LNCAP (cell line): ENCODE results near the gene SLC5A6.

Source experiments
- TF ChIP-seq, protein P1 (sequence below): fragments of 450-650 bp; IDR thresholded peaks from 2 replicates; pipeline ENCODE4 v1.5.1; 2017; ENCODE audit warnings: mild to moderate bottlenecking

The SLC5A6 gene

GRCh38 chr2:27175330-27175729 is 36.7 kb downstream of the SLC5A6 start:
- TF ChIP-seq, protein P1, sequence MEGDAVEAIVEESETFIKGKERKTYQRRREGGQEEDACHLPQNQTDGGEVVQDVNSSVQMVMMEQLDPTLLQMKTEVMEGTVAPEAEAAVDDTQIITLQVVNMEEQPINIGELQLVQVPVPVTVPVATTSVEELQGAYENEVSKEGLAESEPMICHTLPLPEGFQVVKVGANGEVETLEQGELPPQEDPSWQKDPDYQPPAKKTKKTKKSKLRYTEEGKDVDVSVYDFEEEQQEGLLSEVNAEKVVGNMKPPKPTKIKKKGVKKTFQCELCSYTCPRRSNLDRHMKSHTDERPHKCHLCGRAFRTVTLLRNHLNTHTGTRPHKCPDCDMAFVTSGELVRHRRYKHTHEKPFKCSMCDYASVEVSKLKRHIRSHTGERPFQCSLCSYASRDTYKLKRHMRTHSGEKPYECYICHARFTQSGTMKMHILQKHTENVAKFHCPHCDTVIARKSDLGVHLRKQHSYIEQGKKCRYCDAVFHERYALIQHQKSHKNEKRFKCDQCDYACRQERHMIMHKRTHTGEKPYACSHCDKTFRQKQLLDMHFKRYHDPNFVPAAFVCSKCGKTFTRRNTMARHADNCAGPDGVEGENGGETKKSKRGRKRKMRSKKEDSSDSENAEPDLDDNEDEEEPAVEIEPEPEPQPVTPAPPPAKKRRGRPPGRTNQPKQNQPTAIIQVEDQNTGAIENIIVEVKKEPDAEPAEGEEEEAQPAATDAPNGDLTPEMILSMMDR = no peak

- TF ChIP-seq, protein P1 = no peak
Observed at GRCh38 chr2:27174638-27175037, 37.4 kb downstream of the SLC5A6 start.

- TF ChIP-seq, protein P1 = no peak
Observed at GRCh38 chr2:27171351-27171848, 40.7 kb downstream of the SLC5A6 start.

DNA sequence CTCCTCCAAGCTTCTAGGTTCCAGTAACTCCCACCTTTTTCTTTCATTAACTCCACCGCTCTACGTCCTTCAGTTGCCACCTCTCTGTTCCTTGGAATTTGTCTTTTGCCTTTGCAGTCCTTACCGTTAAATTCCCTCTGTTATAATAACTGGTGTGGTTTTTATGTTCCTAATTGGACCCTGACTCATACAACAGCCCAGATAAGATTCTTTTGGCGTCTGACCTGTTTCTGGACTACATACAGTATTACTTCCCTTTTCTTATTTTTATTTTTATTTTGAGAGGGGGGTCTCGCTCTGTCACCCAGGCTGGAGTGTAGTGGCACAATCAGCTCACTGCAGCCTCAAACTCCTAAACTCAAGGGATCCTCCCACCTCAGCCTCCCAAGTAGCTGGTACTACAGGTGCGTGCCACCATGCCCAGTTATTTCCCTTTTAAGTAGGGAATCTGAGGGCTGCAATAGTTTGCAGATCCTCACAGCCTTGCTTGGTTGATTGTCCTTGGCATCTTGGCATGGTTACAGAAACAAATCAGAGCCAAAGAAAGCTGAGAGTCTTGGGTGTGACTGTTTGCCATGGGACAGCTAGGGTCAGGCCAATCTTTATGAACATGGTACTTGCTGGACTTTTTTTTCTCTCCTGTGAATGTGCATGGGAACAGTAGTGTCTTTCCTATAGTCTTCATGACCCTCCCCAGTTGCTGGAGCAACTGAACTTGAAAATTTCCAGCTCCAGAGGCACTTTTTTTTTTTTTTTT is 41.3 kb downstream of the SLC5A6 start:
- TF ChIP-seq, protein P1 = no peak

DNA sequence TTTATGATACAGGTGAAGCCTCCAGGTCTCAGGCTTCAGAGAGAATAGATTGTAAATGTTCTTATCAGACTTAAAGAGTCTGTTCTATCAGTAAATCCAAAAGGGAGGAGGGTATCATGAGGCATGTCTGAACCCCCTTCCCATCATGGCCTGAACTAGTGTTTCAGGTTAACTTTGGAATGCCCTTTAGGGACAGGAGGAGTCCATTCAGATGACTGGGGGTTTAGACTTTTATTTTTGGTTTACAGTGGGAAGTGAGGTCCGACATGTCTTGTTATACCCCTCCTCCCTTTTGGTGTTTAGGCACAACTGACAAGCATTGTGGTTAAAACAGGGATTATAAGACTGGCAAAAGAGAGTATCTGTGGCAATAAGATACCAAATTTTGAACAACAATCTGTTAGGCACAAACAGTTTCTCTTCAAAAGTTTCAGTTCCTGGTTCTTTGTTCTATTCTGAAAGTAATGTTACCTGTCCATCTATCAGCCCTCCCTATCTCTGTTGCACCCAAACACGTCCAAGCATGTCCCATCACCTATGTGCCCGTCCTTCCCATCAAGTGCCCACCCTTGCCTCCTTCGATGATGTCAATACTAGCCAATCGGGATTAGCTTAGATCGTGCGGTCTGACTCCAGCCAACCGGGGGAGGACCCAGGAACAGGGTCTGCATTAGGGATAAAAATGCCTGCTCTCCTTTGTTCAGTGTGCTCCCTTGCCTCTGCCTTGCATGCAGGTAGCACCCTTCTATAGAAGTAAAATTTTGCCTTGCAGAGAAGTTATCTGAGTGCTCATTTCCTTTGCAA is 46.9 kb downstream of the SLC5A6 start:
- TF ChIP-seq, protein P1 = no peak

GRCh38 chr2:27162151-27163121 is 49.6 kb downstream of the SLC5A6 start:
- TF ChIP-seq, protein P1 = no peak

GRCh38 chr2:27160191-27160590 is 51.9 kb downstream of the SLC5A6 start:
- TF ChIP-seq, protein P1 = no peak
